AG09309 (cell line): ENCODE results near the gene TPI1.

ENCODE experiments used
- DNase-seq: peaks from one replicate; pipeline ENCODE4 v3.0.0-alpha.2; 2010; ENCODE audit warnings: low read depth
- H3K4me3 ChIP-seq: 2 replicates; pipeline ENCODE4 v1.5.1; 2011; ENCODE audit warnings: mild to moderate bottlenecking, low read depth, low read length, moderate library complexity; ENCODE audit not compliant: control insufficient read depth
- CTCF ChIP-seq: IDR thresholded peaks from 2 replicates; pipeline ENCODE4 v1.5.1; 2011; ENCODE audit warnings: mild to moderate bottlenecking, low read depth, low read length, inconsistent platforms; ENCODE audit not compliant: insufficient read depth, control insufficient read depth; ENCODE audit errors: missing control alignments

TPI1 gene

DNA sequence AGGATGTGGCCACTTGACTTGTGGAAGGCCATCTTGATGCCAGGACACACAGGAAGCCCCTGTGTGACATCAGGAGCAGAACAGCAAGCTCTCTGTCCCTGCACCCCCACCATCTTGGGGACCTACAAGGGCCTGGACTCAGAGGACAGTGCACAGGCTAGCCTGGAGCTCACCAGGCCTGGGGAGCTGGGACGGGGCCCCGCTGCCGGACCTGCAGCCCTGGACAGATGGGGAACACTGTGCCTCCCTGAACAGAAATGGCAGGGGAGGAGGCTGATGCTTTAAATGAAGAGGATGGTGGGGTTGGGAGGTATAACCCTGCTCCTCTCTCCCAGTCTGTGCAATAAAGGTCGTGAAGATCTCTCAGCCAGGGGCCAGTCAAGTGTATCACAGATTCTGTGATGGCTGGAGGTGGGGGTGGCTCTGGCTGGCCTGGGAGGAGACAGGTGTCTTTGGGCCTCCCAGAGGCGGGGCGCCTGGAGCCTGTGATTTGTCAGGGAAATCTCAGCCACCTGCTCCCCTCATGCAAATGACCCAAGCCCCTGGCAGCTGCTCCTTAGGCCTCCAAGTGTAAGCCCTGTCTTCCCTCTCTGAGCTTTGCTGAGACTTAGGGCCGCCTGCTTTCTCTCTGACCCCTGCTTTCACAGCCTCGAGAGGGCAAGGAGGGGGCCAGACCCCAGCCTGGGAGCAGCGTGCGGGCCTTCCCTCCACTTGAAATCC, 27.7 kb upstream of the TPI1 start:
- no peak for TF ChIP-seq CTCF
- no peak overlapping the region for H3K4me3 ChIP-seq
- DNase-seq: no peak

GRCh38 chr12:6840330-6840729, 27.0 kb upstream of the TPI1 start:
- no peak for TF ChIP-seq CTCF
- H3K4me3 ChIP-seq: no peak overlapping the region
- DNase-seq: no peak

DNA sequence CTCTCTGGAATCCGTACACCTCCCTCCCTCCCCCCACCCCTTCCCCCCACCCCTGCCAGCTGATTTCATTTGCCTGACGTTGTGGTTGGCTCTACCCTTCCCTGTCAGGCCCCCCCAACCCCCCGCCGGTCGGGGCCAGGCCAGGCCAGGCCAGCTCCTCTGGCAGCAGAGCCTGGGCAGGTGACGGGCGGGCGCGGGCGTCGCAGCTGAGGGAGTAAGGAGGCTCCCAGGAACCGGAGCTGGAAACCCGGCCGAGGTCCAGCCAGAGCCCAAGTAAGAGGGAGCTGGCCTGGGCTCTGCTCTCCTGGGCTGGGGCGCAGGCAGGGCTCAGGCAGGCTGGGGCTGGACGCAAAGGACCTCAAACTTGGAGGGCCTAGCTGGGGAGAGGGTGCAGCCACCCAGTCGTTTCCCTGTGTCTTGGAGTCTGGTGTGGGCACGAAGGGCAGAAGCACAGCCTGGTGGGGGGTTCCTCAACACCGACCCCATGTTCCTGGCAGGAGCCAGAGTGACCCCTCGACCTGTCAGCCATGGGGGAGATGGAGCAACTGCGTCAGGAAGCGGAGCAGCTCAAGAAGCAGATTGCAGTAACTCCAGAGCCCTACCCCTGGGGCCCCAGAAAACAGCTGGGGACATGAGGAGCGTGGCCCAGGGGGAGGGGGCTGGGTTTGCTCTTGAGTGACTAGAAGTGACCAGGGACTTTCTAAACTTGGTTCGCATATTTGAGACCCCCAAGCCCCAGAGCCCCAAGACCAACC, 26.4 kb upstream of the TPI1 start, which contains the start of gene GNB3:
Gene GNB3 (plus strand): TSS at position 165 of the 755 bp plus-strand sequence. CDS start 363 bp downstream, at position 528.
- no peak for DNase-seq
- TF ChIP-seq CTCF: no peak
- no peak within 1 kb of the TSS for H3K4me3 ChIP-seq

DNA sequence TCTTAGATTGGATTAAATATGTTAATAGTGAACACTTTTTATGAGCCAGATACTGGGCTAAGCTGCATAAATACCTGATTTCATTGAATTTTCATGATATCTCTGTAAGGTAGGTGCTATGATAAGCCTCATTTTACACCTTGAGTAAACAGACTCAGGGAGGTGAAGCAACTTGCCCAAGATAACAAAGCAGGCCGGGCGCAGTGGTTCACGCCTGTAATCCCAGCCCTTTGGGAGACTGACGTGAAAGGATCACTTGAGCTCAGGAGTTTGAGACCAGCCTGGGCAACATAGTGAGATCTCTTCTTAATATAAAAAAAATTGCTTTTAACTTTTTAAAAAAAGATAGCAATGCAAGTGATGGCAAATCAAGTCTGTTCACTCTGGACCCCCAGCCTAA, 25.3 kb upstream of the TPI1 start:
- no peak for TF ChIP-seq CTCF
- no peak overlapping the region for H3K4me3 ChIP-seq
- DNase-seq: no peak

GRCh38 chr12:6843118-6843902, 24.0 kb upstream of the TPI1 start:
- no peak for TF ChIP-seq CTCF
- no peak overlapping the region for H3K4me3 ChIP-seq
- DNase-seq: no peak

GRCh38 chr12:6845395-6845794, 21.9 kb upstream of the TPI1 start:
- no peak overlapping the region for H3K4me3 ChIP-seq
- TF ChIP-seq CTCF: no peak
- no peak for DNase-seq
